ENCODE data around the gene SPTB. TPM values are rescaled to one million over a fixed set of nuclear protein-coding genes. Genes with fewer than 3 reads are reported as not detected.
A peak's percentile ranks its signal among the peaks of the same experiment; 100 is the strongest.

SPTB gene
- total and polyA plus RNA-seq, 9 of the 15 experiments (the other 6 are each of a cell fraction or from before 2014, with no cell fraction given): 0.21 to 45.9 (median 11.7) TPM

- intact Hi-C loops (cut with micrococcal nuclease) (loop anchor here (5.0 kb wide), 2 partner anchors 92 to 128 kb away; no protein-coding TSS in a partner anchor), in situ Hi-C loops (cut with MboI) (no loop called here)
- peaks cover 27% of the 10 kb centered on the region for H3K36me3 ChIP-seq (ENCODE audit: control insufficient read depth, insufficient read depth, low read length)
- peaks cover 12 to 30% of the 10 kb centered on the region in 2 experiments; a peak in 4 of 5 replicates for H3K4me1 ChIP-seq (replicated peaks in 1 of 2; ENCODE audit: control insufficient read depth in 2 of 2, insufficient read depth in 2 of 2, low read length in 2 of 2)
- H3K9me3 ChIP-seq (replicated peaks; ENCODE audit: control insufficient read depth, insufficient read depth, low read depth, low read length): no peaks in the 10 kb centered on the region
- no peak overlapping the region for H2AFZ ChIP-seq (ENCODE audit: low read depth, low read length)
- H4K20me1 ChIP-seq (replicated peaks; ENCODE audit: control insufficient read depth, insufficient read depth, low read length): peaks cover 22% of the 10 kb centered on the region
- FAIRE-seq (no peak), DNase-seq (ENCODE audit: extremely low read depth in 1 of 4, low spot score in 3 of 4) (peak in 1 of 4 experiments; percentile 16), ATAC-seq (peak; percentile 25)
- TF ChIP-seq MYC (IDR thresholded peaks at IDR 0.05; ENCODE audit: low read depth, low read length) (peak; percentile 27; the same call in 1 of the 2 replicates), MYC (CRISPR knock-in tag; IDR thresholded peaks at IDR 0.05; ENCODE audit: borderline replicate concordance, low read depth) (no peak), KHSRP (IDR thresholded peaks at IDR 0.05) (no peak), CBX2 (IDR thresholded peaks at IDR 0.05; ENCODE audit: insufficient read depth, low read length, poor library complexity, severe bottlenecking) (no peak)
- TF ChIP-seq, protein P1, sequence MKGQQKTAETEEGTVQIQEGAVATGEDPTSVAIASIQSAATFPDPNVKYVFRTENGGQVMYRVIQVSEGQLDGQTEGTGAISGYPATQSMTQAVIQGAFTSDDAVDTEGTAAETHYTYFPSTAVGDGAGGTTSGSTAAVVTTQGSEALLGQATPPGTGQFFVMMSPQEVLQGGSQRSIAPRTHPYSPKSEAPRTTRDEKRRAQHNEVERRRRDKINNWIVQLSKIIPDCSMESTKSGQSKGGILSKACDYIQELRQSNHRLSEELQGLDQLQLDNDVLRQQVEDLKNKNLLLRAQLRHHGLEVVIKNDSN (CRISPR knock-in tag; IDR thresholded peaks at IDR 0.05): 0 out of 2 replicates have a peak, but pooled peaks have one; percentile 32
- TF ChIP-seq, protein P2, sequence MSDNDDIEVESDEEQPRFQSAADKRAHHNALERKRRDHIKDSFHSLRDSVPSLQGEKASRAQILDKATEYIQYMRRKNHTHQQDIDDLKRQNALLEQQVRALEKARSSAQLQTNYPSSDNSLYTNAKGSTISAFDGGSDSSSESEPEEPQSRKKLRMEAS (CRISPR knock-in tag; IDR thresholded peaks at IDR 0.05): peak; percentile 27; the same call in 1 of the 2 replicates
- TF ChIP-seq, protein P3, sequence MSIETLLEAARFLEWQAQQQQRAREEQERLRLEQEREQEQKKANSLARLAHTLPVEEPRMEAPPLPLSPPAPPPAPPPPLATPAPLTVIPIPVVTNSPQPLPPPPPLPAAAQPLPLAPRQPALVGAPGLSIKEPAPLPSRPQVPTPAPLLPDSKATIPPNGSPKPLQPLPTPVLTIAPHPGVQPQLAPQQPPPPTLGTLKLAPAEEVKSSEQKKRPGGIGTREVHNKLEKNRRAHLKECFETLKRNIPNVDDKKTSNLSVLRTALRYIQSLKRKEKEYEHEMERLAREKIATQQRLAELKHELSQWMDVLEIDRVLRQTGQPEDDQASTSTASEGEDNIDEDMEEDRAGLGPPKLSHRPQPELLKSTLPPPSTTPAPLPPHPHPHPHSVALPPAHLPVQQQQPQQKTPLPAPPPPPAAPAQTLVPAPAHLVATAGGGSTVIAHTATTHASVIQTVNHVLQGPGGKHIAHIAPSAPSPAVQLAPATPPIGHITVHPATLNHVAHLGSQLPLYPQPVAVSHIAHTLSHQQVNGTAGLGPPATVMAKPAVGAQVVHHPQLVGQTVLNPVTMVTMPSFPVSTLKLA (conservative IDR thresholded peaks at IDR 0.05): peak; percentile 46 to 52; a peak in 2 of 4 replicates
- H3K4me3 ChIP-seq: no peak overlapping the region
- H3K79me2 ChIP-seq (ENCODE audit: control insufficient read depth, insufficient read depth, low read length): no peaks in the 10 kb centered on the region
- no peaks in the 10 kb centered on the region for H3K27me3 ChIP-seq (ENCODE audit: control insufficient read depth in 2 of 2, insufficient read depth in 2 of 2, low read length in 2 of 2)
- no peak overlapping the region for H3K9ac ChIP-seq (ENCODE audit: insufficient read depth in 1 of 2, low read depth in 2 of 2, low read length in 2 of 2)
- no peak overlapping the region for H3K4me2 ChIP-seq (ENCODE audit: insufficient read depth, low read length)
- H3K27ac ChIP-seq (ENCODE audit: extremely low read depth, low read depth, low read length): no peak overlapping the region
- no TSS peak for BruUV-seq (replicated peaks)
- POLR2A ChIA-PET: no interaction called here
- CTCF ChIA-PET (ENCODE audit: low intra/inter-chr PET ratio): no interaction called here
- 93% methylated on average over 3 of the region's 18 CpGs for WGBS (ENCODE audit: insufficient coverage, low coverage, missing lambda C conversion rate)
- H3K9me1 ChIP-seq (ENCODE audit: control insufficient read depth, insufficient read depth, low read length): peaks cover 7% of the 10 kb centered on the region
These were observed 115.7 kb downstream of the SPTB start for GRCh38 chr14:64763801-64764621.

Data from K562 (cell line).